HepG2 (cell line): ENCODE measurements around the gene COBLL1. TPM values are rescaled to one million over a fixed set of nuclear protein-coding genes. Genes with fewer than 3 reads are reported as not detected.

Experiments
- ATAC-seq: fragments of 200-7000 bp; cut with Tn5 transposase; 3 replicates; pipeline ENCODE4 v1.9.1; 2020; ENCODE audit warnings: mild to moderate bottlenecking, moderate library complexity
- BruUV-seq: library from RNA; stranded (reverse); fragments of 400-500 nt; replicated peaks from 2 replicates; lab custom pipeline; 2021; lab: Mats Ljungman, UMichigan
- CTCF ChIA-PET: fragments of 300-600 bp; formaldehyde crosslinking; extraction: SDS; loops from one replicate; lab custom pipeline; 2021; ENCODE audit warnings: low total read pairs, inconsistent platforms, low intra/inter-chr PET ratio; lab: Yijun Ruan, JAX
- POLR2A ChIA-PET: fragments of 350-600 bp; sonication (Branson Sonifier 250); formaldehyde crosslinking; loops from one replicate; lab custom pipeline; 2020; ENCODE audit warnings: antibody characterized with exemption, inconsistent platforms; lab: Yijun Ruan, JAX
- DNase-seq: peaks from one replicate; pipeline ENCODE4 v3.0.0-alpha.2; 2015; ENCODE audit warnings: low spot score
- FAIRE-seq: peaks from 3 replicates; lab custom pipeline; 2011; peaks lifted over from hg19 to GRCh38; lab: Jason Lieb, UNC
- H2AFZ ChIP-seq: one replicate; pipeline ENCODE4 v1.6.1; 2011; ENCODE audit warnings: low read length, inconsistent platforms
- H3K27ac ChIP-seq: fragments of 300-600 bp; 3 replicates; pipeline ENCODE4 v1.8.0; 2011; ENCODE audit warnings: mixed run types, mild to moderate bottlenecking, mixed read lengths, low read length, inconsistent platforms; ENCODE audit not compliant: insufficient read depth; ENCODE audit errors: extremely low read length
- H3K27me3 ChIP-seq, 2 experiments: fragments of 200-600 bp in 1 of 2; 2 replicates in 1 of 2; 3 replicates in 1 of 2; pipeline versions ENCODE4 v1.6.0 to v1.8.0; 2011; ENCODE audit warnings: low read length in 2 of 2, mild to moderate bottlenecking in 2 of 2, moderate library complexity in 2 of 2, inconsistent platforms in 1 of 2; ENCODE audit not compliant: insufficient read depth in 2 of 2, control insufficient read depth in 1 of 2
- H3K36me3 ChIP-seq, 2 experiments: fragments of 200-600 bp in 1 of 2; replicated peaks in 1 of 2; 2 replicates in 1 of 2; 3 replicates in 1 of 2; pipeline versions ENCODE4 v1.5.1 to v1.8.0; 2011; ENCODE audit warnings: low read length in 2 of 2, inconsistent platforms in 1 of 2; ENCODE audit not compliant: insufficient read depth in 2 of 2, control insufficient read depth in 1 of 2
- H3K4me1 ChIP-seq: 2 replicates; pipeline ENCODE4 v1.5.1; 2012; ENCODE audit warnings: low read length, inconsistent platforms; ENCODE audit not compliant: insufficient read depth
- H3K4me2 ChIP-seq: 2 replicates; pipeline ENCODE4 v1.6.0; 2011; ENCODE audit warnings: low read depth, low read length, inconsistent platforms
- H3K4me3 ChIP-seq, 3 experiments: fragments of 200-600 bp in 1 of 3; sonication (generic), shearing (Covaris generic) in 1 of 3; replicated peaks in 1 of 3; 2 replicates each; pipeline ENCODE4 v1.5.1; 2011 to 2016; ENCODE audit warnings: low read length in 3 of 3, inconsistent platforms in 2 of 3, low read depth in 2 of 3, mild to moderate bottlenecking in 2 of 3, control low read depth in 1 of 3, mixed read lengths in 1 of 3; ENCODE audit not compliant: insufficient read depth in 1 of 3
- H3K79me2 ChIP-seq: one replicate; pipeline ENCODE4 v1.6.1; 2011; ENCODE audit warnings: low read length, inconsistent platforms; ENCODE audit not compliant: insufficient read depth
- H3K9ac ChIP-seq: 2 replicates; pipeline ENCODE4 v1.6.0; 2011; ENCODE audit warnings: mild to moderate bottlenecking, low read depth, low read length, inconsistent platforms; ENCODE audit not compliant: insufficient read depth
- H3K9me3 ChIP-seq: 2 replicates; pipeline ENCODE4 v1.5.1; 2012; ENCODE audit warnings: mild to moderate bottlenecking, low read length
- H4K20me1 ChIP-seq: 2 replicates; pipeline ENCODE4 v1.6.0; 2011; ENCODE audit warnings: inconsistent platforms, mild to moderate bottlenecking, low read length, moderate library complexity; ENCODE audit not compliant: insufficient read depth
- ATF7 ChIP-seq, 2 experiments: fragments of 450-650 bp in 1 of 2; sonication (generic) in 1 of 2; formaldehyde crosslinking in 1 of 2; IDR thresholded peaks; 2 replicates each; pipeline versions ENCODE4 v1.4.0 to v1.6.1; 2016 to 2020; ENCODE audit warnings: antibody characterized with exemption in 1 of 2, mild to moderate bottlenecking in 1 of 2, missing genetic modification reagents in 1 of 2
- CEBPB ChIP-seq: IDR thresholded peaks from 2 replicates; pipeline ENCODE4 v1.6.1; 2011; ENCODE audit warnings: low read depth, low read length, improper control_type of control experiment, borderline replicate concordance
- FOSL2 ChIP-seq: sonication (generic); formaldehyde crosslinking; IDR thresholded peaks from 2 replicates; pipeline ENCODE4 v1.4.0; 2020; ENCODE audit warnings: missing genetic modification reagents
- FOXK1 ChIP-seq: sonication (generic); formaldehyde crosslinking; IDR thresholded peaks from 2 replicates; pipeline ENCODE4 v1.4.0; 2020; ENCODE audit warnings: low read depth, missing genetic modification reagents, borderline replicate concordance
- GATAD2A ChIP-seq: IDR thresholded peaks from 2 replicates; pipeline ENCODE4 v1.6.1; 2016
- KDM1A ChIP-seq: IDR thresholded peaks from 2 replicates; pipeline ENCODE4 v1.6.1; 2016; ENCODE audit warnings: missing compliant biosample characterization
- KDM5B ChIP-seq: sonication (generic); formaldehyde crosslinking; IDR thresholded peaks from 2 replicates; pipeline ENCODE4 v1.4.0; 2020; ENCODE audit warnings: missing genetic modification reagents, mild to moderate bottlenecking, borderline replicate concordance
- MED1 ChIP-seq: sonication (generic); formaldehyde crosslinking; IDR thresholded peaks from 2 replicates; pipeline ENCODE4 v1.4.0; 2020; ENCODE audit warnings: missing genetic modification reagents
- RBM22 ChIP-seq: fragments of 200-400 bp; formaldehyde crosslinking; optimal IDR thresholded peaks from 2 replicates; pipeline ENCODE3; 2017; ENCODE audit warnings: mild to moderate bottlenecking, low read length, moderate library complexity
- SMARCE1 ChIP-seq: fragments of 450-650 bp; IDR thresholded peaks from 2 replicates; pipeline ENCODE4 v1.6.1; 2017; ENCODE audit warnings: borderline replicate concordance
- SOX6 ChIP-seq, 2 experiments: fragments of 450-650 bp in 1 of 2; sonication (generic) in 1 of 2; formaldehyde crosslinking in 1 of 2; IDR thresholded peaks; 2 replicates each; pipeline versions ENCODE4 v1.4.0 to v1.6.1; 2017 to 2020; ENCODE audit warnings: antibody characterized with exemption in 1 of 2, mild to moderate bottlenecking in 1 of 2, missing genetic modification reagents in 1 of 2
- SSRP1 ChIP-seq: IDR thresholded peaks from 2 replicates; pipeline ENCODE4 v1.6.1; 2016; ENCODE audit warnings: control low read depth
- THYN1 ChIP-seq: sonication (generic); formaldehyde crosslinking; IDR thresholded peaks from 2 replicates; pipeline ENCODE4 v1.8.1; 2023; ENCODE audit warnings: low read depth, mild to moderate bottlenecking, moderate library complexity, missing genetic modification reagents, borderline replicate concordance
- ZMYM4 ChIP-seq: sonication (generic); formaldehyde crosslinking; IDR thresholded peaks from 2 replicates; pipeline ENCODE4 v1.8.1; 2023; ENCODE audit warnings: mild to moderate bottlenecking, missing genetic modification reagents
- ZNF605 ChIP-seq: sonication (generic); formaldehyde crosslinking; IDR thresholded peaks from 2 replicates; pipeline ENCODE4 v1.8.0; 2022; ENCODE audit warnings: mild to moderate bottlenecking, missing genetic modification reagents
- ZNF770 ChIP-seq: sonication (generic); formaldehyde crosslinking; IDR thresholded peaks from 2 replicates; pipeline ENCODE4 v1.5.0; 2020; ENCODE audit warnings: mild to moderate bottlenecking, missing genetic modification reagents
- ZSCAN5A ChIP-seq: sonication (generic); formaldehyde crosslinking; IDR thresholded peaks from 2 replicates; pipeline ENCODE4 v1.8.0; 2022; ENCODE audit warnings: mild to moderate bottlenecking, missing genetic modification reagents, borderline replicate concordance
- WGBS: methylation state at CpG from one replicate; pipeline ENCODE4 v1.1.6; 2017; ENCODE audit warnings: low lambda C conversion rate; 5-methylcytosine and 5-hydroxymethylcytosine counted together
- in situ Hi-C: cut with HindIII; loops from 2 replicates; pipeline ENCODE4 v1.10.0; 2017; ENCODE audit warnings: low pct_unique_long_range_greater_than_20kb; ENCODE audit not compliant: extremely low pct_ligation_motif_present
- intact Hi-C: fragments of 100-400 bp; cut with micrococcal nuclease; formaldehyde crosslinking; loops from one replicate; pipeline ENCODE4 v1.10.0; 2022; ENCODE audit not compliant: unreplicated experiment
- polyA plus RNA-seq, 8 experiments: library from polyadenylated mRNA; depleted of rRNA in 3 of 8; stranded (reverse) in 7 of 8; unstranded in 1 of 8; fragments of >200 nt; fragmentation: Illumina TruSeq in 4 of 8; extraction: Trizol in 4 of 8; gene quantifications; 2 replicates each; pipeline versions ENCODE4 v1.2.1 to v1.2.3, GENCODE V29; 2011 to 2016; ENCODE audit warnings: low read depth in 4 of 8, missing spikeins in 1 of 8, mixed read lengths in 1 of 8; ENCODE audit not compliant: insufficient read depth in 1 of 8
- total RNA-seq, 5 experiments: library from RNA; depleted of rRNA; stranded (reverse); fragments of >200 nt; fragmentation: Illumina TruSeq; extraction: Trizol; gene quantifications; 2 replicates each; pipeline ENCODE4 v1.2.3, GENCODE V29; 2016; ENCODE audit warnings: low read depth in 1 of 5
- TF ChIP-seq, protein P1 (sequence below), 2 experiments: fragments of 450-650 bp in 1 of 2; sonication (generic) in 1 of 2; formaldehyde crosslinking; IDR thresholded peaks; 2 replicates each; pipeline versions ENCODE4 v1.5.0 to v1.8.0; 2020 to 2022; ENCODE audit warnings: mild to moderate bottlenecking in 1 of 2, missing genetic modification reagents in 1 of 2

COBLL1 gene
- total and polyA plus RNA-seq, 2 of the 13 experiments (the other 11 are each of a cell fraction or from before 2014, with no cell fraction given), result 32.6 to 86.8 TPM

- Histone ChIP-seq H3K27ac (peak overlapping the region; percentile 58), H3K79me2 (peaks cover 94% of the 10 kb centered on the region), H3K9me3 (no peaks in the 10 kb centered on the region), H3K4me3 (peak overlapping the region in 1 of 3 experiments; percentile 14; a peak in 1 of 6 replicates), H4K20me1 (no peaks in the 10 kb centered on the region), H3K27me3 (no peaks in the 10 kb centered on the region), H3K4me1 (peaks cover 81% of the 10 kb centered on the region), H3K4me2 (peak overlapping the region; percentile 45), H2AFZ (no peak overlapping the region), H3K36me3 (peaks cover 0 to under 1% of the 10 kb centered on the region in 2 experiments; a peak in 4 of 5 replicates), H3K9ac (peak overlapping the region; percentile 16; the same call in 1 of the 2 replicates)
- CTCF ChIA-PET, result no interaction called here
- peak; percentile 81 for DNase-seq
- ATAC-seq, result peak; percentile 91
- BruUV-seq, result no TSS peak
- POLR2A ChIA-PET, result interaction anchor here (0.8 to 1.7 kb wide), 2 partner anchors 15 kb away, joined by 4 to 7 read pairs; partner anchors contain the start of gene COBLL1
- in situ Hi-C loops (no loop called here), intact Hi-C loops (loop anchor here (2.0 kb wide), 1 partner anchor 14 kb away; the partner anchor contains the start of gene COBLL1)
- 71% methylated on average over 8 of the region's 8 CpGs for WGBS
- no peak for FAIRE-seq
- 0 out of 2 replicates have a peak, but pooled peaks have one; percentile 10 for TF ChIP-seq KDM1A
- TF ChIP-seq ATF7 (IDR thresholded peaks at IDR 0.05), result no peak
- no peak for TF ChIP-seq ATF7 (CRISPR knock-in tag; IDR thresholded peaks at IDR 0.05)
- peak; percentile 48; the same call in 1 of the 2 replicates for TF ChIP-seq ZNF770
- TF ChIP-seq RBM22, result peak; percentile 93
- no peak for TF ChIP-seq SOX6 (IDR thresholded peaks at IDR 0.05)
- TF ChIP-seq SOX6 (CRISPR knock-in tag; IDR thresholded peaks at IDR 0.05), result peak; percentile 34; the same call in 1 of the 2 replicates
- peak; percentile 15; the same call in 1 of the 2 replicates for TF ChIP-seq CEBPB
- TF ChIP-seq, protein P1, sequence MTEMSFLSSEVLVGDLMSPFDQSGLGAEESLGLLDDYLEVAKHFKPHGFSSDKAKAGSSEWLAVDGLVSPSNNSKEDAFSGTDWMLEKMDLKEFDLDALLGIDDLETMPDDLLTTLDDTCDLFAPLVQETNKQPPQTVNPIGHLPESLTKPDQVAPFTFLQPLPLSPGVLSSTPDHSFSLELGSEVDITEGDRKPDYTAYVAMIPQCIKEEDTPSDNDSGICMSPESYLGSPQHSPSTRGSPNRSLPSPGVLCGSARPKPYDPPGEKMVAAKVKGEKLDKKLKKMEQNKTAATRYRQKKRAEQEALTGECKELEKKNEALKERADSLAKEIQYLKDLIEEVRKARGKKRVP (CRISPR knock-in tag; IDR thresholded peaks at IDR 0.05), result peak in 1 of 2 experiments; percentile 88; a peak in 2 of 4 replicates
- TF ChIP-seq SMARCE1, result no peak
- TF ChIP-seq KDM5B (CRISPR knock-in tag), result no peak
- TF ChIP-seq FOSL2 (CRISPR knock-in tag), result peak; percentile 20; the same call in 1 of the 2 replicates
- TF ChIP-seq SSRP1 (CRISPR knock-in tag), result peak; percentile 81; the same call in 1 of the 2 replicates
- 0 out of 2 replicates have a peak, but pooled peaks have one; percentile 18 for TF ChIP-seq ZNF605 (CRISPR knock-in tag)
- peak; percentile 25; the same call in 1 of the 2 replicates for TF ChIP-seq MED1
- TF ChIP-seq THYN1, result 0 out of 2 replicates have a peak, but pooled peaks have one; percentile 45
- peak; percentile 51; the same call in 1 of the 2 replicates for TF ChIP-seq ZMYM4 (CRISPR knock-in tag)
- 0 out of 2 replicates have a peak, but pooled peaks have one; percentile 43 for TF ChIP-seq ZSCAN5A (CRISPR knock-in tag)
- peak; percentile 79 for TF ChIP-seq GATAD2A (CRISPR knock-in tag)
- TF ChIP-seq FOXK1 (CRISPR knock-in tag), result 0 out of 2 replicates have a peak, but pooled peaks have one; percentile 15
These were observed 15.1 kb downstream of the COBLL1 start for GRCh38 chr2:164826293-164827243.
